ENCODE data around the gene DAZ4. TPM values are rescaled to one million over a fixed set of nuclear protein-coding genes. Genes with fewer than 3 reads are reported as not detected.
"Not testable (repeated sequence)": the region's sequence is repeated elsewhere in the genome, so short reads cannot be mapped to it uniquely, and the experiment has no call there.

DAZ4 gene, protein sequence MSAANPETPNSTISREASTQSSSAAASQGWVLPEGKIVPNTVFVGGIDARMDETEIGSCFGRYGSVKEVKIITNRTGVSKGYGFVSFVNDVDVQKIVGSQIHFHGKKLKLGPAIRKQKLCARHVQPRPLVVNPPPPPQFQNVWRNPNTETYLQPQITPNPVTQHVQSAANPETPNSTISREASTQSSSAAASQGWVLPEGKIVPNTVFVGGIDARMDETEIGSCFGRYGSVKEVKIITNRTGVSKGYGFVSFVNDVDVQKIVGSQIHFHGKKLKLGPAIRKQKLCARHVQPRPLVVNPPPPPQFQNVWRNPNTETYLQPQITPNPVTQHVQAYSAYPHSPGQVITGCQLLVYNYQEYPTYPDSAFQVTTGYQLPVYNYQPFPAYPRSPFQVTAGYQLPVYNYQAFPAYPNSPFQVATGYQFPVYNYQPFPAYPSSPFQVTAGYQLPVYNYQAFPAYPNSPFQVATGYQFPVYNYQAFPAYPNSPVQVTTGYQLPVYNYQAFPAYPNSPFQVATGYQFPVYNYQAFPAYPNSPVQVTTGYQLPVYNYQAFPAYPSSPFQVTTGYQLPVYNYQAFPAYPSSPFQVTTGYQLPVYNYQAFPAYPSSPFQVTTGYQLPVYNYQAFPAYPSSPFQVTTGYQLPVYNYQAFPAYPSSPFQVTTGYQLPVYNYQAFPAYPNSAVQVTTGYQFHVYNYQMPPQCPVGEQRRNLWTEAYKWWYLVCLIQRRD
- total RNA-seq (not detected), polyA plus RNA-seq (ENCODE audit: insufficient read length in 2 of 2) (under 1 TPM in 1 of 2 donors, not detected in 1; 0.14 TPM)
- long read RNA-seq, donor 1: 0 reads
- long read RNA-seq, donor 2: 0 reads
- long read RNA-seq, donor 3: 0 reads
- long read RNA-seq, donor 4: 0 reads

DNA sequence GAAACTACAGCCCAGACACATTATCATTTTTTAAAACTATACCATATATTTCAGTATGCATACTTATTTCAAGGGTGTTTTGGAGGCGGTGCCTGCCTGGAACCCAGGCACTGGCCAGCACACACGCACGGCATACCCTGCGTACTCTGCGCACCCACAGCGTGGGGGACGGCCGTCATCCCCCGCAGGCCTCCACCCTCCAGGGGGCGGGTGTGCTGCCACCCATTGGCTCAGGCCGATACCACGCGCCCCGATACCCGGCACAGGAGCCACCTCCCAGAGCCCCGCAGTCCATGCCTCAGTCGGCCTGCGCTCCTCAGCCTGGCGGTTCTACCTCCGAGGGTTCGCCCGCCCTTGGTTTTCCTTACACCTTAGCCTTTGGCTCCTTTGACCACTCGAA lies at the start of gene DAZ4:
Gene DAZ4 (plus strand): TSS at position 301 of the 400 bp plus-strand sequence. CDS start 208 bp downstream, outside the sequence.
- H3K36me3 ChIP-seq (ENCODE audit: control insufficient read depth, insufficient read depth, low read length); H3K4me3 ChIP-seq (ENCODE audit: low read depth, low read length); H3K27ac ChIP-seq (ENCODE audit: low read depth, low read length); H3K4me1 ChIP-seq (ENCODE audit: control insufficient read depth, insufficient read depth, low read length); H3K27me3 ChIP-seq (ENCODE audit: control insufficient read depth, insufficient read depth, low read length); DNase-seq (ENCODE audit: low read depth in 4 of 6, low spot score in 6 of 6); H3K9me3 ChIP-seq (ENCODE audit: control insufficient read depth, insufficient read depth, low read length): not testable (repeated sequence)
- no CpG with 5 or more reads among the region's 23 CpGs for WGBS (ENCODE audit: insufficient coverage)

DNA sequence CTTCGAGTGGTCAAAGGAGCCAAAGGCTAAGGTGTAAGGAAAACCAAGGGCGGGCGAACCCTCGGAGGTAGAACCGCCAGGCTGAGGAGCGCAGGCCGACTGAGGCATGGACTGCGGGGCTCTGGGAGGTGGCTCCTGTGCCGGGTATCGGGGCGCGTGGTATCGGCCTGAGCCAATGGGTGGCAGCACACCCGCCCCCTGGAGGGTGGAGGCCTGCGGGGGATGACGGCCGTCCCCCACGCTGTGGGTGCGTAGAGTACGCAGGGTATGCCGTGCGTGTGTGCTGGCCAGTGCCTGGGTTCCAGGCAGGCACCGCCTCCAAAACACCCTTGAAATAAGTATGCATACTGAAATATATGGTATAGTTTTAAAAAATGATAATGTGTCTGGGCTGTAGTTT lies 20.4 kb upstream of the DAZ4 start, which contains the start of gene DAZ3:
Gene DAZ3 (minus strand): TSS at position 101 of the 400 bp plus-strand sequence. CDS start 208 bp downstream, outside the sequence.
- H3K4me1 ChIP-seq (ENCODE audit: control insufficient read depth, insufficient read depth, low read length); H3K27ac ChIP-seq (ENCODE audit: low read depth, low read length); H3K27me3 ChIP-seq (ENCODE audit: control insufficient read depth, insufficient read depth, low read length); H3K4me3 ChIP-seq (ENCODE audit: low read depth, low read length); H3K36me3 ChIP-seq (ENCODE audit: control insufficient read depth, insufficient read depth, low read length); H3K9me3 ChIP-seq (ENCODE audit: control insufficient read depth, insufficient read depth, low read length); DNase-seq (ENCODE audit: low read depth in 4 of 6, low spot score in 6 of 6): not testable (repeated sequence)
- no CpG with 5 or more reads among the region's 23 CpGs for WGBS (ENCODE audit: insufficient coverage)

- WGBS (ENCODE audit: insufficient coverage): no CpG with 5 or more reads among the region's 3 CpGs
- H3K4me3 ChIP-seq (ENCODE audit: low read depth, low read length); H3K4me1 ChIP-seq (ENCODE audit: control insufficient read depth, insufficient read depth, low read length); H3K36me3 ChIP-seq (ENCODE audit: control insufficient read depth, insufficient read depth, low read length); H3K9me3 ChIP-seq (ENCODE audit: control insufficient read depth, insufficient read depth, low read length); H3K27me3 ChIP-seq (ENCODE audit: control insufficient read depth, insufficient read depth, low read length); H3K27ac ChIP-seq (ENCODE audit: low read depth, low read length); DNase-seq (ENCODE audit: low read depth in 4 of 6, low spot score in 6 of 6): not testable (repeated sequence)
These were observed 11.9 kb upstream of the DAZ4 start for GRCh38 chrY:24821836-24822235.

- H3K27me3 ChIP-seq (ENCODE audit: control insufficient read depth, insufficient read depth, low read length); H3K9me3 ChIP-seq (ENCODE audit: control insufficient read depth, insufficient read depth, low read length); DNase-seq (ENCODE audit: low read depth in 4 of 6, low spot score in 6 of 6); H3K4me3 ChIP-seq (ENCODE audit: low read depth, low read length); H3K4me1 ChIP-seq (ENCODE audit: control insufficient read depth, insufficient read depth, low read length); H3K36me3 ChIP-seq (ENCODE audit: control insufficient read depth, insufficient read depth, low read length); H3K27ac ChIP-seq (ENCODE audit: low read depth, low read length): not testable (repeated sequence)
- WGBS (ENCODE audit: insufficient coverage): no CpG with 5 or more reads among the region's 4 CpGs
These were observed 9.4 kb upstream of the DAZ4 start for GRCh38 chrY:24824184-24824879.

DNA sequence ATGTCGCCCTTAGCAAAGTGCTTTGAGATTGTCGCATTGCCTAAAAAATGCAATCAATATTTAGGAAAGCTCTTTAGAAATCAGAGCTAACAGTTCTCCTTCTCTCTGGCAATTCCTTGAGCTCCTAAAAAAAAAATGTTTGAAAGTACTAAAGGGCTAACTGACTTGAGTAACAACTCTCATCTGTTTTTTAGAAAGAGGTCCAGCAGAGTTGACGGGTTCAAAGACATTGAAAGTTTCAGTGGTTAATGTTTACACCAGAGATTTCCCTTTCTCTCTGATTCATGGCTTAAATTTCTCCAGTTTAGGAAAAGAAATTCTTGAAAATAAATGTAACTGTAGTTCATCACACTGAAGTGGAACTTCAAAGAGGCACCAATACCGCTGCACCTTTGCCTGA lies 8.7 kb upstream of the DAZ4 start:
- not testable (repeated sequence) for H3K27me3 ChIP-seq (ENCODE audit: control insufficient read depth, insufficient read depth, low read length); H3K27ac ChIP-seq (ENCODE audit: low read depth, low read length); H3K9me3 ChIP-seq (ENCODE audit: control insufficient read depth, insufficient read depth, low read length); H3K36me3 ChIP-seq (ENCODE audit: control insufficient read depth, insufficient read depth, low read length); DNase-seq (ENCODE audit: low read depth in 4 of 6, low spot score in 6 of 6); H3K4me1 ChIP-seq (ENCODE audit: control insufficient read depth, insufficient read depth, low read length); H3K4me3 ChIP-seq (ENCODE audit: low read depth, low read length)
- WGBS (ENCODE audit: insufficient coverage): no CpG with 5 or more reads among the region's 4 CpGs

Other genes starting within 250 kb of the DAZ4 start
- gene BPY2B, start 215.9 kb upstream of the DAZ4 start, total RNA-seq: not detected
- not detected for gene BPY2B, start 215.9 kb upstream of the DAZ4 start, polyA plus RNA-seq (ENCODE audit: insufficient read length in 2 of 2)
- not detected for gene DAZ3, start 20.5 kb upstream of the DAZ4 start, total RNA-seq
- not detected for gene DAZ3, start 20.5 kb upstream of the DAZ4 start, polyA plus RNA-seq (ENCODE audit: insufficient read length in 2 of 2)
- not detected for gene BPY2C, start 218.2 kb downstream of the DAZ4 start, total RNA-seq
- not detected for gene BPY2C, start 218.2 kb downstream of the DAZ4 start, polyA plus RNA-seq (ENCODE audit: insufficient read length in 2 of 2)

All from spinal cord (tissue), 10 donors.